ENCODE data around the gene YOD1. TPM values are rescaled to one million over a fixed set of nuclear protein-coding genes. Genes with fewer than 3 reads are reported as not detected.

YOD1 gene
- polyA plus RNA-seq, 1 donor: 10.1 TPM

- Histone ChIP-seq H3K9me3 (ENCODE audit: control insufficient read depth, low read depth, low read length) (no peaks in the 10 kb centered on the region), H3K4me3 (ENCODE audit: low read length) (no peak overlapping the region), H3K27me3 (ENCODE audit: control insufficient read depth, insufficient read depth, low read length) (no peaks in the 10 kb centered on the region), H3K4me1 (ENCODE audit: control insufficient read depth, insufficient read depth, low read length) (peaks cover 6% of the 10 kb centered on the region), H3K36me3 (ENCODE audit: control insufficient read depth, insufficient read depth, low read length) (peaks cover 4% of the 10 kb centered on the region), H3K27ac (ENCODE audit: low read length) (no peak overlapping the region)
- no CpG with 5 or more reads among the region's 8 CpGs for WGBS (ENCODE audit: insufficient coverage, low lambda C conversion rate)
- DNase-seq: peak; percentile 57 to 62
Measured at GRCh38 chr1:207084701-207085180, 33.7 kb upstream of the YOD1 start.

- Histone ChIP-seq H3K27ac (ENCODE audit: low read length) (no peak overlapping the region), H3K4me3 (ENCODE audit: low read length) (no peak overlapping the region), H3K4me1 (ENCODE audit: control insufficient read depth, insufficient read depth, low read length) (peaks cover 6% of the 10 kb centered on the region), H3K27me3 (ENCODE audit: control insufficient read depth, insufficient read depth, low read length) (no peaks in the 10 kb centered on the region), H3K9me3 (ENCODE audit: control insufficient read depth, low read depth, low read length) (no peaks in the 10 kb centered on the region), H3K36me3 (ENCODE audit: control insufficient read depth, insufficient read depth, low read length) (peaks cover 7% of the 10 kb centered on the region)
- WGBS (ENCODE audit: insufficient coverage, low lambda C conversion rate): no CpG with 5 or more reads among the region's 2 CpGs
- no peak for DNase-seq
Measured at GRCh38 chr1:207084232-207084631, 33.2 kb upstream of the YOD1 start.

GRCh38 chr1:207081806-207082205 is 30.8 kb upstream of the YOD1 start:
- H3K36me3 ChIP-seq (ENCODE audit: control insufficient read depth, insufficient read depth, low read length): peaks cover 14% of the 10 kb centered on the region
- no peaks in the 10 kb centered on the region for H3K9me3 ChIP-seq (ENCODE audit: control insufficient read depth, low read depth, low read length)
- no peaks in the 10 kb centered on the region for H3K4me1 ChIP-seq (ENCODE audit: control insufficient read depth, insufficient read depth, low read length)
- H3K4me3 ChIP-seq (ENCODE audit: low read length): no peak overlapping the region
- no CpG with 5 or more reads among the region's 2 CpGs for WGBS (ENCODE audit: insufficient coverage, low lambda C conversion rate)
- H3K27ac ChIP-seq (ENCODE audit: low read length): no peak overlapping the region
- H3K27me3 ChIP-seq (ENCODE audit: control insufficient read depth, insufficient read depth, low read length): no peaks in the 10 kb centered on the region
- no peak for DNase-seq

- DNase-seq: no peak
- H3K4me3 ChIP-seq (ENCODE audit: low read length): no peak overlapping the region
- no peaks in the 10 kb centered on the region for H3K4me1 ChIP-seq (ENCODE audit: control insufficient read depth, insufficient read depth, low read length)
- no peaks in the 10 kb centered on the region for H3K27me3 ChIP-seq (ENCODE audit: control insufficient read depth, insufficient read depth, low read length)
- H3K36me3 ChIP-seq (ENCODE audit: control insufficient read depth, insufficient read depth, low read length): peaks cover 14% of the 10 kb centered on the region
- H3K9me3 ChIP-seq (ENCODE audit: control insufficient read depth, low read depth, low read length): no peaks in the 10 kb centered on the region
- no peak overlapping the region for H3K27ac ChIP-seq (ENCODE audit: low read length)
- WGBS (ENCODE audit: insufficient coverage, low lambda C conversion rate): no CpG with 5 or more reads among the region's 2 CpGs
Measured at GRCh38 chr1:207081088-207081487, 30.1 kb upstream of the YOD1 start.

GRCh38 chr1:207079706-207080241 is 28.8 kb upstream of the YOD1 start:
- WGBS (ENCODE audit: insufficient coverage, low lambda C conversion rate): 100% methylated on average over 1 of the region's 6 CpGs
- no peak for DNase-seq
- Histone ChIP-seq H3K4me3 (ENCODE audit: low read length) (no peak overlapping the region), H3K27me3 (ENCODE audit: control insufficient read depth, insufficient read depth, low read length) (no peaks in the 10 kb centered on the region), H3K36me3 (ENCODE audit: control insufficient read depth, insufficient read depth, low read length) (peaks cover 18% of the 10 kb centered on the region), H3K27ac (ENCODE audit: low read length) (no peak overlapping the region), H3K4me1 (ENCODE audit: control insufficient read depth, insufficient read depth, low read length) (no peaks in the 10 kb centered on the region), H3K9me3 (ENCODE audit: control insufficient read depth, low read depth, low read length) (no peaks in the 10 kb centered on the region)

GRCh38 chr1:207078578-207079132 is 27.6 kb upstream of the YOD1 start:
- no peaks in the 10 kb centered on the region for H3K4me1 ChIP-seq (ENCODE audit: control insufficient read depth, insufficient read depth, low read length)
- H3K4me3 ChIP-seq (ENCODE audit: low read length): no peak overlapping the region
- no peak overlapping the region for H3K27ac ChIP-seq (ENCODE audit: low read length)
- no peaks in the 10 kb centered on the region for H3K27me3 ChIP-seq (ENCODE audit: control insufficient read depth, insufficient read depth, low read length)
- no peak for DNase-seq
- no peaks in the 10 kb centered on the region for H3K9me3 ChIP-seq (ENCODE audit: control insufficient read depth, low read depth, low read length)
- WGBS (ENCODE audit: insufficient coverage, low lambda C conversion rate): no CpG with 5 or more reads among the region's 11 CpGs
- peaks cover 20% of the 10 kb centered on the region for H3K36me3 ChIP-seq (ENCODE audit: control insufficient read depth, insufficient read depth, low read length)

- H3K4me1 ChIP-seq (ENCODE audit: control insufficient read depth, insufficient read depth, low read length): no peaks in the 10 kb centered on the region
- no peak overlapping the region for H3K27ac ChIP-seq (ENCODE audit: low read length)
- no peaks in the 10 kb centered on the region for H3K27me3 ChIP-seq (ENCODE audit: control insufficient read depth, insufficient read depth, low read length)
- WGBS (ENCODE audit: insufficient coverage, low lambda C conversion rate): 52% methylated on average over 2 of the region's 6 CpGs
- H3K9me3 ChIP-seq (ENCODE audit: control insufficient read depth, low read depth, low read length): no peaks in the 10 kb centered on the region
- peak; percentile 76 to 83 for DNase-seq
- H3K36me3 ChIP-seq (ENCODE audit: control insufficient read depth, insufficient read depth, low read length): peaks cover 25% of the 10 kb centered on the region
- H3K4me3 ChIP-seq (ENCODE audit: low read length): no peak overlapping the region
Measured at GRCh38 chr1:207077470-207078377, 26.7 kb upstream of the YOD1 start.

GRCh38 chr1:207077012-207077411 is 26.0 kb upstream of the YOD1 start:
- WGBS (ENCODE audit: insufficient coverage, low lambda C conversion rate): 100% methylated on average over 1 of the region's 1 CpG
- no peak for DNase-seq
- Histone ChIP-seq H3K9me3 (ENCODE audit: control insufficient read depth, low read depth, low read length) (no peaks in the 10 kb centered on the region), H3K27ac (ENCODE audit: low read length) (no peak overlapping the region), H3K4me3 (ENCODE audit: low read length) (no peak overlapping the region), H3K36me3 (ENCODE audit: control insufficient read depth, insufficient read depth, low read length) (peaks cover 32% of the 10 kb centered on the region), H3K27me3 (ENCODE audit: control insufficient read depth, insufficient read depth, low read length) (no peaks in the 10 kb centered on the region), H3K4me1 (ENCODE audit: control insufficient read depth, insufficient read depth, low read length) (no peaks in the 10 kb centered on the region)

GRCh38 chr1:207076181-207076955 is 25.4 kb upstream of the YOD1 start:
- Histone ChIP-seq H3K4me3 (ENCODE audit: low read length) (no peak overlapping the region), H3K36me3 (ENCODE audit: control insufficient read depth, insufficient read depth, low read length) (peaks cover 38% of the 10 kb centered on the region), H3K9me3 (ENCODE audit: control insufficient read depth, low read depth, low read length) (no peaks in the 10 kb centered on the region), H3K27me3 (ENCODE audit: control insufficient read depth, insufficient read depth, low read length) (no peaks in the 10 kb centered on the region), H3K27ac (ENCODE audit: low read length) (no peak overlapping the region), H3K4me1 (ENCODE audit: control insufficient read depth, insufficient read depth, low read length) (no peaks in the 10 kb centered on the region)
- WGBS (ENCODE audit: insufficient coverage, low lambda C conversion rate): no CpG with 5 or more reads among the region's 5 CpGs
- no peak for DNase-seq

Measured in large intestine (tissue), 3 donors.